WERI-Rb-1 (cell line): Measurements from ENCODE around the gene NFATC1.

Source experiments
- DNase-seq: peaks from one replicate; pipeline ENCODE4 v3.0.0-alpha.2; 2020
- H3K27ac ChIP-seq: fragments of 250-450 bp; sonication (Bioruptor Pico); 2 replicates; pipeline ENCODE4 v1.5.1; 2020; ENCODE audit warnings: mild to moderate bottlenecking, moderate library complexity
- H3K27me3 ChIP-seq: fragments of 250-450 bp; sonication (Bioruptor Pico); 2 replicates; pipeline ENCODE4 v1.5.1; 2021; ENCODE audit warnings: mild to moderate bottlenecking, low read depth, moderate library complexity; ENCODE audit not compliant: insufficient read depth, severe bottlenecking
- H3K36me3 ChIP-seq: fragments of 250-450 bp; sonication (Bioruptor Pico); 2 replicates; pipeline ENCODE4 v1.5.1; 2020; ENCODE audit warnings: mild to moderate bottlenecking, moderate library complexity
- H3K4me3 ChIP-seq: 2 replicates; pipeline ENCODE4 v1.5.1; 2011; ENCODE audit warnings: low read depth, mild to moderate bottlenecking, control low read depth, low read length
- H3K9me3 ChIP-seq: fragments of 250-450 bp; sonication (Bioruptor Pico); 2 replicates; pipeline ENCODE4 v1.5.1; 2021; ENCODE audit warnings: mild to moderate bottlenecking, moderate library complexity; ENCODE audit not compliant: severe bottlenecking
- TF ChIP-seq, protein P1 (sequence below): IDR thresholded peaks from 2 replicates; pipeline ENCODE4 v1.5.1; 2011; ENCODE audit warnings: low read depth, mild to moderate bottlenecking, control low read depth, inconsistent platforms, low read length

NFATC1 gene

DNA sequence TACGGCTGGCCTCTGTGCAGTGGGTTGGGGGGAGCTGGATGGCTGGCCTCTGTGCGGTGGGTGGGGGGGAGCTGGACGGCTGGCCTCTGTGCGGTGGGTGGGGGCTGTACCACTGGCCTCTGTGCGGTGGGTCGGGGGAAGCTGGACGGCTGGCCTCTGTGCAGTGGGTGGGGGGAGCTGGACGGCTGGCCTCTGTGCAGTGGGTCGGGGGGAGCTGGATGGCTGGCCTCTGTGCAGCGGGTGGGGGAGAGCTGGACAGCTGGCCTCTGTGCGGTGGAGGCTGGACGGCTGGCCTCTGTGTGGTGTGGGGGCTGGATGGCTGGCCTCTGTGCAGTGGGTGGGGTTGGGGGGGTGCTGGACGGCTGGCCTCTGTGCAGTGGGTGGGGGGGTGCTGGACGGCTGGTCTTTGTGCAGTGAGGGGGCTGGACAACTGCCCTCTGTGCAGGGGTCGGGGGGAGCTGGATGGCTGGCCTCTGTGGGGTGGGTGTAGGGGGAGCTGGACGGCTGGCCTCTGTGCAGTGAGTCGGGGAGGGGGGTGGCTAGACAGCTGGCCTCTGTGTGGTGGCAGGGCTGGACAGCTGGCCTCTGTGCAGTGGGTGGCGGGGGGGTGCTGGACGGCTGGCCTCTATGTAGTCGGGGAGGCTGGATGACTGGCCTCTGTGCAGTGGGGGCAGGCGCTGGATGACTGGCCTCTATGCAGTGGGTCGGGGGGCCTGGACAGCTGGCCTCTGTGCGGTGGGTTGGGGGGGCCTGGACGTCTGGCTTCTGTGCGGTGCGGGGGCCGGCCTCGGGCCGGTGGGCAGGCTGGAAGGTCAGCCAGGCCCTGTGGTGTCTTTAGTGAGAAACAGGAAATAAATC lies 31.9 kb downstream of the NFATC1 start:
- DNase-seq, result peak; percentile 42
- Histone ChIP-seq H3K36me3 (peaks cover 14% of the 10 kb centered on the region), H3K9me3 (no peaks in the 10 kb centered on the region), H3K27me3 (no peaks in the 10 kb centered on the region), H3K4me3 (no peak overlapping the region), H3K27ac (no peak overlapping the region)
- TF ChIP-seq, protein P1, sequence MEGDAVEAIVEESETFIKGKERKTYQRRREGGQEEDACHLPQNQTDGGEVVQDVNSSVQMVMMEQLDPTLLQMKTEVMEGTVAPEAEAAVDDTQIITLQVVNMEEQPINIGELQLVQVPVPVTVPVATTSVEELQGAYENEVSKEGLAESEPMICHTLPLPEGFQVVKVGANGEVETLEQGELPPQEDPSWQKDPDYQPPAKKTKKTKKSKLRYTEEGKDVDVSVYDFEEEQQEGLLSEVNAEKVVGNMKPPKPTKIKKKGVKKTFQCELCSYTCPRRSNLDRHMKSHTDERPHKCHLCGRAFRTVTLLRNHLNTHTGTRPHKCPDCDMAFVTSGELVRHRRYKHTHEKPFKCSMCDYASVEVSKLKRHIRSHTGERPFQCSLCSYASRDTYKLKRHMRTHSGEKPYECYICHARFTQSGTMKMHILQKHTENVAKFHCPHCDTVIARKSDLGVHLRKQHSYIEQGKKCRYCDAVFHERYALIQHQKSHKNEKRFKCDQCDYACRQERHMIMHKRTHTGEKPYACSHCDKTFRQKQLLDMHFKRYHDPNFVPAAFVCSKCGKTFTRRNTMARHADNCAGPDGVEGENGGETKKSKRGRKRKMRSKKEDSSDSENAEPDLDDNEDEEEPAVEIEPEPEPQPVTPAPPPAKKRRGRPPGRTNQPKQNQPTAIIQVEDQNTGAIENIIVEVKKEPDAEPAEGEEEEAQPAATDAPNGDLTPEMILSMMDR, result no peak

DNA sequence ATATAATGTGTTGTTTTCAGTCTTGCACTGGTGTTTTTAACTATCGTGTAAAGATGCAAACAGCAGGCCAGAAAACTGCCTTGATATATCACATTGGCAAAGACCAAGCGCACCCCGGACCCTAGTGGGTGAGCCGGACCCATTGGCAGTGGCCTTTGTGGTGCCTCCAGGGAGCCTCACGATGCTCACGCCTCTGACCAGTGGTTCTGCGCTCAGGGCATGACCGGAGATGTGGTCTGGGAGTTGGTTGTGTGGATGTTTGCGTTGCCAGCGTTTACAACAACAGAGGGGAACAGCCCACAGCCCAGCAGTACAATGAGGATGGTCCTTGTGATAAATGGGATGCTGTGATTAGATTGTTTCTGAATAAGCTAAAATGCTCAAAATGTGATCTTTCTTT lies 32.6 kb downstream of the NFATC1 start:
- Histone ChIP-seq H3K27ac (no peak overlapping the region), H3K36me3 (peaks cover 16% of the 10 kb centered on the region), H3K9me3 (no peaks in the 10 kb centered on the region), H3K27me3 (no peaks in the 10 kb centered on the region), H3K4me3 (no peak overlapping the region)
- TF ChIP-seq, protein P1, result no peak
- no peak for DNase-seq

DNA sequence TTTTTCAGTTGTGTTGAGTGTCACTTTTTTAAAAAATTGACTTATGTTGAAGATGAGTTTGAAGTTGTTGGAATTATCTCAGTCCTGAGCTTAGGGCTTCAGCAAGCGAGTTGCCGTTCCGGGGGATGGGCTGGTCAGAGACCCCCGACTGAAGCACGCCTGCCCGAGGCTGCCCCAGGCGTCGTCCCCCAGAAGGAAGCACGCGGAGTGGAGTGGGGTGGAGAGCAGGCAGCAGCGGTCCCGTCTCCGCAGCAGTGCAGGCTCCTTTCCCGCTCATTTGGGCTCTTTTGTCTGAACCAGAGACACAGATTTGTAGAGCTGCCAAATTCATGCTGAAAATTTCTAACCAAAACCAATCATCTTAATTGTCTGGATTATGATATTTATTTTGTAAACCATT lies 33.7 kb downstream of the NFATC1 start:
- Histone ChIP-seq H3K27me3 (no peaks in the 10 kb centered on the region), H3K27ac (no peak overlapping the region), H3K36me3 (peaks cover 27% of the 10 kb centered on the region), H3K9me3 (no peaks in the 10 kb centered on the region), H3K4me3 (no peak overlapping the region)
- no peak for DNase-seq
- TF ChIP-seq, protein P1, result no peak

DNA sequence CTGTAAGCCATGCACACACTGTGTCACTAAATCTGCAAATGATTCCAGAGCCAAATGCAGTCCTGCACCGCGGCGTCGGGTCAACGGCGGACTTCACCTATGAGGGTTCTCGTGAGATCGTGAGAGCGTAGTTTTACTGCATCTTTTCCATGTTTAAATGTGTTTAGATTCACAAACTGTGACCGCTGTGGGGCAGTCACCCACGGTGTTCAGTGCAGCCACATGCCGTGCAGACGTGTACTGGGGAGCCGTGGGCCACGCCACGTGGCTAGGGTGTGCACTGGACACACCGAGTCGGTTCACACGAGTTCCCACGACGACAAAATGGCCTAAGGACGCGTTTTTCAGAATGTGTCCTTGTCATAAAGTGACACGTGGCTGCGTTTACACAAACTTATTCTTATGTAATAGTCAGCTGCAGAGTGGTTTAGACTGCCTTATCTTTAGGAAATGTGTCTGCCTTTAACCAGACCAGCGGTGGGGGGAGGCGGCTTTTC lies 34.1 kb downstream of the NFATC1 start:
- H3K36me3 ChIP-seq, result peaks cover 32% of the 10 kb centered on the region
- TF ChIP-seq, protein P1, result no peak
- no peak for DNase-seq
- H3K4me3 ChIP-seq, result no peak overlapping the region
- H3K9me3 ChIP-seq, result no peaks in the 10 kb centered on the region
- no peak overlapping the region for H3K27ac ChIP-seq
- no peaks in the 10 kb centered on the region for H3K27me3 ChIP-seq

DNA sequence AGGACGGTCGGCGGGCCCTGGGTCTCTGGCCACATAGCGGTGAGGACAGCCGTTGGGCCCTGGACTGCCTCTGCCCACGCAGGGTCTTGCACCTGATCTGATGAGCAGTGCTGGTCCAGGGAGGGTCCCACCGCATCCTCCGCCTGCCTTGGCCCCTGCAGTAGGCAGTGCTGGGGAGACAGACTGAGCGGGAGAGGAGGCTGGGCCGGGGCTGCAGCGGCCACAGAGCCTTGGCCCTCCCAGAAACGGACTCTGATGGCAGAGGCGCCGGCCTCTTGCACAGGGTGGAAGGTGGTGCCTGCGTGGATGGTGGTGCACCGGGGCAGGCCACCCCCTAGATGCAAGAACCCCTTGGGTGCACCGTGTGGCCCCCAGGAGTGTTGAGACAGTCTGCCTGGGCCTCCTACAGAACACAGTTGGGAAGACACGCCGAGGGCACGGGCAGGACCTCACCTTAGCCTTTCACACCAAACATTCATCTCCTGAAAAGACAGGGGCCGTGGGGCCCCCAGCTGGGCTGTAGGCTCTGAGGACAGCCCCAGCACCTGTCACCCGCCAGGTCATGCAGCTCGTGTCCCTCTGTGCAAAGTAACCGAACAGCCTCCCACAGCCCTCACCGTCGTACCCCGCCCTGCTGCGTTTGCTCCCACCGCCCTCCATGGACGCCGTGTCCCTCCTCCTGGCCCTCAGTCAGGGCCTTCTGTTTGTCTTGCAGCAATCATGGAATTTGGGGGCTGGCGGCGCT lies 36.8 kb downstream of the NFATC1 start:
- Histone ChIP-seq H3K27ac (no peak overlapping the region), H3K9me3 (no peaks in the 10 kb centered on the region), H3K27me3 (no peaks in the 10 kb centered on the region), H3K4me3 (no peak overlapping the region), H3K36me3 (peaks cover 39% of the 10 kb centered on the region)
- DNase-seq, result no peak
- TF ChIP-seq, protein P1, result no peak
